NCI-H2227 (cell line): ENCODE data around the gene GNL2.

ENCODE experiments used
- DNase-seq: peaks from one replicate; lab custom pipeline; 2025; ENCODE audit not compliant: unreplicated experiment; lab: John Stamatoyannopoulos, UW

GNL2 gene

GRCh38 chr1:37595440-37596181 lies at the start of gene GNL2:
Gene GNL2 (minus strand): TSS chr1:37595937. CDS start chr1:37595822, 115 bp downstream.
- peak; percentile 98 for DNase-seq

GRCh38 chr1:37641059-37641458 lies 45.3 kb upstream of the GNL2 start:
- no peak for DNase-seq

- no peak for DNase-seq
Measured at GRCh38 chr1:37636435-37636834, 40.7 kb upstream of the GNL2 start.

GRCh38 chr1:37634992-37635902 lies 39.5 kb upstream of the GNL2 start:
- DNase-seq, result no peak

- peak; percentile 69 for DNase-seq
Measured at GRCh38 chr1:37634244-37634991, 38.7 kb upstream of the GNL2 start, which contains the start of gene RSPO1. Gene RSPO1 (minus strand): TSS chr1:37634892. CDS start chr1:37629661, 5,231 bp downstream.

GRCh38 chr1:37633938-37634243 lies 38.2 kb upstream of the GNL2 start:
- no peak for DNase-seq

GRCh38 chr1:37633040-37633937 lies 37.6 kb upstream of the GNL2 start:
- no peak for DNase-seq

GRCh38 chr1:37631036-37631435 lies 35.3 kb upstream of the GNL2 start:
- peak; percentile 24 for DNase-seq

- no peak for DNase-seq
Measured at GRCh38 chr1:37630426-37631028, 34.8 kb upstream of the GNL2 start.

GRCh38 chr1:37629726-37630425 lies 34.1 kb upstream of the GNL2 start:
- DNase-seq, result no peak

GRCh38 chr1:37629008-37629407 lies 33.3 kb upstream of the GNL2 start:
- no peak for DNase-seq

- no peak for DNase-seq
Measured at GRCh38 chr1:37628026-37628556, 32.4 kb upstream of the GNL2 start.

GRCh38 chr1:37622131-37622530 lies 26.4 kb upstream of the GNL2 start:
- no peak for DNase-seq

- DNase-seq, result no peak
Measured at GRCh38 chr1:37621326-37621870, 25.7 kb upstream of the GNL2 start.

- no peak for DNase-seq
Measured at GRCh38 chr1:37620707-37621106, 25.0 kb upstream of the GNL2 start.

GRCh38 chr1:37616330-37616729 lies 20.6 kb upstream of the GNL2 start:
- no peak for DNase-seq

- DNase-seq, result no peak
Measured at GRCh38 chr1:37614105-37614504, 18.4 kb upstream of the GNL2 start.

GRCh38 chr1:37612186-37612585 lies 16.4 kb upstream of the GNL2 start:
- no peak for DNase-seq

GRCh38 chr1:37609994-37610393 lies 14.3 kb upstream of the GNL2 start:
- DNase-seq, result no peak
